Left lung (tissue), 10 donors: ENCODE measurements around the gene RPS6KA2. TPM values are rescaled to one million over a fixed set of nuclear protein-coding genes. Genes with fewer than 3 reads are reported as not detected.

Experiments used
- ATAC-seq: fragments of 200-7000 bp; cut with Tn5 transposase; one replicate; pipeline ENCODE4 v1.9.1; 2020; ENCODE audit warnings: moderate library complexity
- DNase-seq, 4 donors: peaks; one replicate each; pipeline ENCODE4 v3.0.0-alpha.2; 2013 to 2020
- H3K27ac ChIP-seq, 2 donors: fragments of 200-600 bp; sonication (generic) in 1 of 2; one replicate each; pipeline versions ENCODE4 v1.5.0 to v1.8.0; 2020 to 2021
- H3K27me3 ChIP-seq, 2 donors: fragments of 200-600 bp; sonication (generic) in 1 of 2; one replicate each; pipeline versions ENCODE4 v1.5.0 to v1.8.0; 2020 to 2021
- H3K36me3 ChIP-seq, 2 donors: fragments of 200-600 bp; sonication (generic) in 1 of 2; one replicate each; pipeline versions ENCODE4 v1.5.0 to v1.8.0; 2020 to 2021
- H3K4me1 ChIP-seq, 2 donors: fragments of 200-600 bp; one replicate each; pipeline ENCODE4 v1.8.0; 2021
- H3K4me3 ChIP-seq, 2 donors: fragments of 200-600 bp; sonication (generic) in 1 of 2; one replicate each; pipeline versions ENCODE4 v1.5.0 to v1.8.0; 2020 to 2021; ENCODE audit warnings: mild to moderate bottlenecking in 1 of 2
- H3K9me3 ChIP-seq, 2 donors: fragments of 200-600 bp; sonication (generic) in 1 of 2; one replicate each; pipeline versions ENCODE4 v1.5.0 to v1.8.0; 2020 to 2021
- intact Hi-C, 2 donors: fragments of 100-400 bp; cut with DNase I; formaldehyde crosslinking; loops; one replicate each; pipeline versions ENCODE4 v1.11.2 to v1.14.2; 2022
- polyA plus RNA-seq, 6 donors: library from polyadenylated mRNA; unstranded; fragments of 120-200 nt; gene quantifications; one replicate each; pipeline ENCODE4 v1.2.1, GENCODE V29; 2013; ENCODE audit not compliant: insufficient read length in 6 of 6
- total RNA-seq, 2 donors: library from RNA; stranded (reverse); fragmentation: NEBNext Ultra II Directional; extraction: Animal tissue kit (Norgen Biotek cat#: 25700); gene quantifications; one replicate each; pipeline ENCODE4 v1.2.1, GENCODE V29; 2021
- TF ChIP-seq, protein P1 (sequence below), 2 donors: fragments of 200-600 bp; sonication (generic) in 1 of 2; IDR thresholded peaks; one replicate each; pipeline versions ENCODE4 v1.5.0 to v1.8.0; 2021; ENCODE audit warnings: antibody characterized with exemption in 2 of 2
- donor health status: DM: no; HTN: yes; CAD: no.
- donor health status: DM: no; HTN: no; CAD: no.

RPS6KA2 gene
- total and polyA plus RNA-seq, 8 donors: 42.0 to 160 (median 48.0) TPM

DNA sequence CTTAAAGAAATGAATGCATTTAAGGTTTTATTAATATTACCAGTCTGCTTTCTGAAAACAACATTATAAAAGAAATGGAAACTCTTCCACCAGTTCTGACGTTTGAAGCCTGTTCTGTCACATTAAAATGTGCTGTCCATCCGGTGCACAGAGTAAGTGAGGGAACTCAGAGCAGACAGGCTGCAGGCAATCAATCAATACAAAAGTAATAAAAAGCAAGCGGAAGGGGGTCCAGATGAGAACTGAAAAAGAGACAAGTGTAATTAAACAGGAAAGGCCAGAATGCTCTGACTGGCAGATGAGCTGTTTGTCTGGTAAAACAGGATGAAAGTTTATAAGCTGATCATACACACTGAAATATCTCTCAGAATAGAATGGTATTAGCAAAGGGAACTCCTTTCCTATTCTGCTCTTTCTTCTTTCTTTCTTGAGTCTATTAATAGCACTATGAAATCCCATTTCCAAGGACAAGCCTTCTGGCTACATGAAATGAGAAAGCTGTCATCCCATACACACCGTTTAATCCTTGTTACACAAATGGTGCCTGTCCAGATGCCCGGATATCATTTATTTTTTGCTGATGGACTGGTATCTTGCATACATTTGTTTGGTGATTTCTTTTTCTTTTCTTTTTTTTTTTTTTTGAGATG is 134.8 kb downstream of the RPS6KA2 start:
- DNase-seq (no peak), ATAC-seq (no peak)
- H3K4me3 ChIP-seq: no peak overlapping the region
- TF ChIP-seq, protein P1, sequence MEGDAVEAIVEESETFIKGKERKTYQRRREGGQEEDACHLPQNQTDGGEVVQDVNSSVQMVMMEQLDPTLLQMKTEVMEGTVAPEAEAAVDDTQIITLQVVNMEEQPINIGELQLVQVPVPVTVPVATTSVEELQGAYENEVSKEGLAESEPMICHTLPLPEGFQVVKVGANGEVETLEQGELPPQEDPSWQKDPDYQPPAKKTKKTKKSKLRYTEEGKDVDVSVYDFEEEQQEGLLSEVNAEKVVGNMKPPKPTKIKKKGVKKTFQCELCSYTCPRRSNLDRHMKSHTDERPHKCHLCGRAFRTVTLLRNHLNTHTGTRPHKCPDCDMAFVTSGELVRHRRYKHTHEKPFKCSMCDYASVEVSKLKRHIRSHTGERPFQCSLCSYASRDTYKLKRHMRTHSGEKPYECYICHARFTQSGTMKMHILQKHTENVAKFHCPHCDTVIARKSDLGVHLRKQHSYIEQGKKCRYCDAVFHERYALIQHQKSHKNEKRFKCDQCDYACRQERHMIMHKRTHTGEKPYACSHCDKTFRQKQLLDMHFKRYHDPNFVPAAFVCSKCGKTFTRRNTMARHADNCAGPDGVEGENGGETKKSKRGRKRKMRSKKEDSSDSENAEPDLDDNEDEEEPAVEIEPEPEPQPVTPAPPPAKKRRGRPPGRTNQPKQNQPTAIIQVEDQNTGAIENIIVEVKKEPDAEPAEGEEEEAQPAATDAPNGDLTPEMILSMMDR (IDR thresholded peaks at IDR 0.05): no peak
- no peaks in the 10 kb centered on the region for H3K27me3 ChIP-seq
- no peak overlapping the region for H3K27ac ChIP-seq
- no peaks in the 10 kb centered on the region for H3K9me3 ChIP-seq
- peaks cover 0 to 85% of the 10 kb centered on the region in 2 donors for H3K36me3 ChIP-seq
- intact Hi-C loops: no loop called here
- peaks cover 0 to 23% of the 10 kb centered on the region in 2 donors for H3K4me1 ChIP-seq

DNA sequence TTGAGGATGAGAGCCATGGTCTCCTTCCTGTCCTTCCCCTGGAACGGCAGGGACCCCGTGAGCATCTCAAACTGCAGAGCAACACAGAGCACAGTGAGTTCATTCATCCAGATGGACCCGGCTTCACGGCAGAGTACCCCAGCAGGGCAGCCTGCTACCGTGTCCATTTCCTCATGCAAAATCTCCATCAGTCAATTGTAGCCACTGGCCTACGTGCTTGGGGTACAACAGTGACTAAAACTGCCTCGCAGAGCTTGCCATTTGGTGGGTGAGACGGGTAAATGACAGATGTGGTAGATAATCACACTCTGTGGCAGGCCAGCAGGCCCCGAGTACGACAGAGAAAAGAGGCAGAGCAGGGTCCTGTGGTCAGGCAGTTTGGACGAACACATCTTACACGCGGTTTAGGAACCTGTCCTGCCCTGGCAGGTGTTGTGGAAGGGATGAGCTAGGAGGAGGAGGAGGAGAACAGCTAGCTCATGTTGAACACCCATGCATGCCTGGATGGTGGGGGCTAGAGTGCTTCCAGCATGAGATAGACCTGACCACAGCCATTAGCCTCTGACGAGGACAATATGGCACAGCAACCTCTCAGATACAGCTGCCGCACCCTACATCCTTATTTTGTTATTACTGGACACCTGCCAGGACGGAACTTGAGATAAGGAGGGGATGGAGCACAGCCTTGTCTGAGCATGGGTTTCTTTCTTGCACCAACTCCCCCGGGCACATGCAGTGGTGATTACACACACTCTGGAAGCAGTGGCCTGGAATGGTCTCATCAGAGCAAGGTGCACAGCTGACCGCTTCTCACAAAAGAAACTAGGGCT is 136.2 kb downstream of the RPS6KA2 start:
- peaks cover 0 to 85% of the 10 kb centered on the region in 2 donors for H3K36me3 ChIP-seq
- intact Hi-C loops: no loop called here
- TF ChIP-seq, protein P1 (IDR thresholded peaks at IDR 0.05): no peak
- DNase-seq (no peak), ATAC-seq (peak; percentile 49)
- no peaks in the 10 kb centered on the region for H3K9me3 ChIP-seq
- no peak overlapping the region for H3K4me3 ChIP-seq
- no peaks in the 10 kb centered on the region for H3K27me3 ChIP-seq
- H3K4me1 ChIP-seq: peaks cover 0 to 26% of the 10 kb centered on the region in 2 donors
- H3K27ac ChIP-seq: no peak overlapping the region

DNA sequence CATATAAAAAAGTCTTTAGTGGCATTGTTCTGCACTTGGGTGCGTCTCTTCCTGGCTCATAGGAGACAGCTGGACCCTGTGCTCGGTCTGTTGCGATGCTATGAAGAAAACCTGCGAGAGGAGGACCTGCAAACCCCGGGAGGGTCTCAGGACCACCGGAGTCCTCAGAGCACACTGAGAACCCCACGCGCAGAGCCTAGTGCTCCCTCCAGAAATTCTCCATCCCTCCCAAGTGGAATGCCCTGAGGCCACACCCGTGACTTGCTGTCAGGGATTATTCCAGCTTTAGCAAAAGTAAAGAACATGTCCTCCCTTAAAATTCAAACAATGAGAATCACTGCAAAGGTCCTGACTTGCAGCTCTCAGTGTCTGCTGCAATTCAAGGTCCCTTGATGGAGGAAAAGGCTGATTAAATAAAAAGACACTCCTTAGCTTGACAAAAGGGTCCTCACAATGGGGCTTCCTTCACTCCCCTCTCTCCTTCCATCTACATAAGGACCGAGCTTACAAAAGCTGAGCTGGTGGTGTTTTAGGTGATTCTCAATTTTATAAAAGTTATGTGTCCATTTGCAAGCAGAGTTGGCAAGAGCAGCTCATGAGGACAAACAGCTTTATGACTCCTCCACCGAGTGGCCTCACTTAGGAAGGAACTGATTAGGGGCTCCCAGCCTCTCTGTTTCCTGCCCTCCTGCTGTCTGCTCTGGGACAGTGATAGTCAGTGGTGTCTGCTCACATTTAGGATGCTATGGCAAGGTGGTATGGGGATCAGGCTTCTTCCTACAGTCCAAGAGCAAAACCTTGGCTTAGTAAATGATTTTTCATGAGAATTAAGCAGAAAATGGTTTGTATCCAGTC is 137.5 kb downstream of the RPS6KA2 start:
- no peak overlapping the region for H3K4me3 ChIP-seq
- H3K4me1 ChIP-seq: peaks cover 0 to 26% of the 10 kb centered on the region in 2 donors
- H3K27ac ChIP-seq: no peak overlapping the region
- intact Hi-C loops: no loop called here
- no peak for DNase-seq
- no peak for ATAC-seq
- H3K36me3 ChIP-seq: peaks cover 0 to 85% of the 10 kb centered on the region in 2 donors
- TF ChIP-seq, protein P1 (IDR thresholded peaks at IDR 0.05): no peak
- no peaks in the 10 kb centered on the region for H3K9me3 ChIP-seq
- no peaks in the 10 kb centered on the region for H3K27me3 ChIP-seq

DNA sequence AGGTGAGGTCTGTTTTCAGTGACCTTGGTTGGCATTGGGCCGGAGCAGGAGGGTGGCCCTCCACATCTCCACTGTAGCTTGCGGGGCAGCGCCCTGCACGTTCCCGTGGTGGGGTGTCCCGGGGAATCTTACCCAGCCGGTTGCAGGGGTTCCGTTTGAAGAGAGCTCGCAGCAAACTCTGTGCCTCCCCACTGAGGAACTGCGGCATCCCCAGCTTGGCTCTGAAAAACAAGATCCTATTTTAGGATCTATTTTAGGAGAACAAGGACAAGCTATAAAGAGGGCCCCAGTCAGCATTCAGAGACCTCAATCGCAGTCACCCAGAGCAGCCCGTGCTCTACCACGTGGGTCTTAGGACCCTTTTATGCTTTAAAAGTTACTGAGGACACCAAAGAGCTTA is 138.3 kb downstream of the RPS6KA2 start:
- intact Hi-C loops: no loop called here

More for the DNA sequence above, 138.3 kb downstream of the RPS6KA2 start:
- H3K36me3 ChIP-seq: peaks cover 0 to 85% of the 10 kb centered on the region in 2 donors
- peak in 1 of 4 donors; percentile 59 for DNase-seq
- no peaks in the 10 kb centered on the region for H3K9me3 ChIP-seq
- H3K4me3 ChIP-seq: no peak overlapping the region
- H3K27me3 ChIP-seq: no peaks in the 10 kb centered on the region
- peaks cover 0 to 26% of the 10 kb centered on the region in 2 donors for H3K4me1 ChIP-seq
- peak overlapping the region; percentile 24 to 82 for H3K27ac ChIP-seq
- TF ChIP-seq, protein P1 (IDR thresholded peaks at IDR 0.05): no peak
- ATAC-seq: no peak
